Kidney epithelial cell (primary cell): ENCODE results near the gene PTPN23. TPM values are rescaled to one million over a fixed set of nuclear protein-coding genes. Genes with fewer than 3 reads are reported as not detected.

Experiments used
- DNase-seq: peaks from one replicate; pipeline ENCODE4 v3.0.0-alpha.2; 2010; ENCODE audit warnings: low read depth
- H3K27me3 ChIP-seq: 2 replicates; pipeline ENCODE4 v1.6.0; 2011; ENCODE audit warnings: low read length; ENCODE audit not compliant: control insufficient read depth, insufficient read depth
- H3K36me3 ChIP-seq: 2 replicates; pipeline ENCODE4 v1.5.1; 2011; ENCODE audit warnings: low read length; ENCODE audit not compliant: control insufficient read depth, insufficient read depth
- H3K4me3 ChIP-seq: 2 replicates; pipeline ENCODE4 v1.5.1; 2011; ENCODE audit warnings: low read depth, mild to moderate bottlenecking, control low read depth, low read length
- CTCF ChIP-seq: IDR thresholded peaks from 2 replicates; pipeline ENCODE4 v1.5.1; 2011; ENCODE audit warnings: mild to moderate bottlenecking, moderate library complexity, low read length, control low read depth, inconsistent platforms; ENCODE audit not compliant: insufficient read depth, poor library complexity, severe bottlenecking
- total RNA-seq: library from RNA; depleted of rRNA; stranded (reverse); fragments of >200 nt; gene quantifications from 2 replicates; pipeline ENCODE4 v1.2.3, GENCODE V29; 2015

PTPN23 gene
- total RNA-seq, 1 donor from 2014 or later: 20.9 TPM

GRCh38 chr3:47405820-47406761 lies 25.3 kb downstream of the PTPN23 start:
- no peak for TF ChIP-seq CTCF
- H3K4me3 ChIP-seq: no peak overlapping the region
- no peak for DNase-seq
- H3K36me3 ChIP-seq: peaks cover 4% of the 10 kb centered on the region
- no peaks in the 10 kb centered on the region for H3K27me3 ChIP-seq

GRCh38 chr3:47406762-47407149 lies 25.9 kb downstream of the PTPN23 start:
- peak; percentile 13 for TF ChIP-seq CTCF
- H3K27me3 ChIP-seq: no peaks in the 10 kb centered on the region
- no peak overlapping the region for H3K4me3 ChIP-seq
- DNase-seq: no peak
- H3K36me3 ChIP-seq: peaks cover 3% of the 10 kb centered on the region

- TF ChIP-seq CTCF: no peak
- no peak for DNase-seq
- H3K27me3 ChIP-seq: no peaks in the 10 kb centered on the region
- H3K4me3 ChIP-seq: no peak overlapping the region
- H3K36me3 ChIP-seq: peaks cover 2% of the 10 kb centered on the region
These were observed 26.4 kb downstream of the PTPN23 start for GRCh38 chr3:47407237-47407636.

- Histone ChIP-seq H3K36me3 (peaks cover 2% of the 10 kb centered on the region), H3K27me3 (no peaks in the 10 kb centered on the region), H3K4me3 (no peak overlapping the region)
- DNase-seq: no peak
- TF ChIP-seq CTCF: no peak
These were observed 27.3 kb downstream of the PTPN23 start for GRCh38 chr3:47407896-47408838.

- peaks cover 2% of the 10 kb centered on the region for H3K36me3 ChIP-seq
- DNase-seq: no peak
These were observed 28.0 kb downstream of the PTPN23 start for GRCh38 chr3:47408839-47409229.

More at GRCh38 chr3:47408839-47409229, 28.0 kb downstream of the PTPN23 start:
- Histone ChIP-seq H3K27me3 (no peaks in the 10 kb centered on the region), H3K4me3 (no peak overlapping the region)
- no peak for TF ChIP-seq CTCF
